Fibroblast of skin of abdomen (primary cell): Measurements from ENCODE around the gene DHRS2.
"Not testable (repeated sequence)": the region's sequence is repeated elsewhere in the genome, so short reads cannot be mapped to it uniquely, and the experiment has no call there.

Source experiments
- DNase-seq: peaks from one replicate; pipeline ENCODE4 v3.0.0-alpha.2; 2013

The DHRS2 gene

GRCh38 chr14:23650506-23650905 lies 14.3 kb downstream of the DHRS2 start:
- no peak for DNase-seq

- DNase-seq: no peak
These were observed 16.9 kb downstream of the DHRS2 start for GRCh38 chr14:23653051-23653450.

- no peak for DNase-seq
These were observed 18.1 kb downstream of the DHRS2 start for GRCh38 chr14:23654231-23654630.

- DNase-seq: no peak
These were observed 21.9 kb downstream of the DHRS2 start for GRCh38 chr14:23657959-23658470.

GRCh38 chr14:23660290-23661226 lies 24.4 kb downstream of the DHRS2 start:
- DNase-seq: no peak

GRCh38 chr14:23661542-23661941 lies 25.4 kb downstream of the DHRS2 start:
- no peak for DNase-seq

GRCh38 chr14:23663127-23663526 lies 27.0 kb downstream of the DHRS2 start:
- no peak for DNase-seq

- DNase-seq: no peak
These were observed 27.5 kb downstream of the DHRS2 start for GRCh38 chr14:23663711-23664110.

- no peak for DNase-seq
These were observed 28.2 kb downstream of the DHRS2 start for GRCh38 chr14:23664207-23664885.

- DNase-seq: no peak
These were observed 29.3 kb downstream of the DHRS2 start for GRCh38 chr14:23665302-23666016.

GRCh38 chr14:23667134-23667533 lies 31.0 kb downstream of the DHRS2 start:
- no peak for DNase-seq

GRCh38 chr14:23669441-23669840 lies 33.3 kb downstream of the DHRS2 start:
- no peak for DNase-seq

- no peak for DNase-seq
These were observed 34.3 kb downstream of the DHRS2 start for GRCh38 chr14:23670481-23670880.

- DNase-seq: no peak
These were observed 36.0 kb downstream of the DHRS2 start for GRCh38 chr14:23672200-23672599.

- DNase-seq: no peak
These were observed 39.2 kb downstream of the DHRS2 start for GRCh38 chr14:23675337-23675736.

GRCh38 chr14:23675906-23676305 lies 39.7 kb downstream of the DHRS2 start:
- DNase-seq: no peak

GRCh38 chr14:23681337-23681736 lies 45.2 kb downstream of the DHRS2 start:
- no peak for DNase-seq

- not testable (repeated sequence) for DNase-seq
These were observed 53.7 kb downstream of the DHRS2 start for GRCh38 chr14:23689709-23690514.

GRCh38 chr14:23692416-23692815 lies 56.3 kb downstream of the DHRS2 start:
- DNase-seq: no peak

GRCh38 chr14:23693252-23693775 lies 57.1 kb downstream of the DHRS2 start:
- DNase-seq: no peak

GRCh38 chr14:23694085-23694948 lies 58.2 kb downstream of the DHRS2 start:
- DNase-seq: peak; percentile 94
